Heart right ventricle (tissue), 16 donors: ENCODE results near the gene COG5. TPM values are rescaled to one million over a fixed set of nuclear protein-coding genes. Genes with fewer than 3 reads are reported as not detected.

Experiments used
- ATAC-seq, 8 donors: fragments of 200-7000 bp; cut with Tn5 transposase; one replicate each; pipeline ENCODE4 v1.9.1; 2020; ENCODE audit warnings: mild to moderate bottlenecking in 8 of 8, moderate library complexity in 8 of 8, moderate number of reproducible peaks in 1 of 8
- DNase-seq, 2 donors: peaks; one replicate each; pipeline ENCODE4 v3.0.0-alpha.2; 2020
- H3K27ac ChIP-seq, 10 donors: fragments of 200-600 bp; sonication (generic) in 2 of 10; one replicate each; pipeline versions ENCODE4 v1.5.0 to v1.8.0; 2020 to 2022; ENCODE audit warnings: mild to moderate bottlenecking in 3 of 10
- H3K27me3 ChIP-seq, 7 donors: fragments of 200-600 bp; one replicate each; pipeline ENCODE4 v1.8.0; 2021 to 2022; ENCODE audit warnings: mild to moderate bottlenecking in 2 of 7
- H3K36me3 ChIP-seq, 9 donors: fragments of 200-600 bp; sonication (generic) in 1 of 9; one replicate each; pipeline versions ENCODE4 v1.5.0 to v1.8.0; 2020 to 2022; ENCODE audit warnings: mild to moderate bottlenecking in 2 of 9
- H3K4me1 ChIP-seq, 9 donors: fragments of 200-600 bp; sonication (generic) in 1 of 9; one replicate each; pipeline versions ENCODE4 v1.5.0 to v1.8.0; 2020 to 2022; ENCODE audit warnings: mild to moderate bottlenecking in 4 of 9
- H3K4me3 ChIP-seq, 10 donors: fragments of 200-600 bp; sonication (generic) in 2 of 10; one replicate each; pipeline versions ENCODE4 v1.5.0 to v1.8.0; 2020 to 2022; ENCODE audit warnings: mild to moderate bottlenecking in 7 of 10, moderate library complexity in 2 of 10
- H3K9me3 ChIP-seq, 11 donors: fragments of 200-600 bp in 10 of 11; sonication (generic) in 2 of 11; one replicate each; pipeline versions ENCODE4 v1.5.0 to v1.8.0; 2013 to 2022; ENCODE audit warnings: mild to moderate bottlenecking in 2 of 11, control low read depth in 1 of 11, moderate library complexity in 1 of 11
- CTCF ChIP-seq, 9 donors: fragments of 200-600 bp; sonication (generic) in 2 of 9; IDR thresholded peaks; one replicate each; pipeline versions ENCODE4 v1.5.0 to v1.8.0; 2021 to 2022; ENCODE audit warnings: antibody characterized with exemption in 9 of 9, mild to moderate bottlenecking in 5 of 9, moderate library complexity in 1 of 9
- WGBS, 2 donors: extraction: QIAGEN DNeasy Blood & Tissue Kit; methylation state at CpG; one replicate each; pipeline ENCODE4 v1.1.7; 2013; ENCODE audit warnings: inconsistent platforms in 1 of 2; 5-methylcytosine and 5-hydroxymethylcytosine counted together
- intact Hi-C, 10 donors: fragments of 100-400 bp; cut with DNase I; formaldehyde crosslinking; loops; one replicate each; pipeline versions ENCODE4 v1.11.1 to v1.14.2; 2022
- polyA plus RNA-seq, 2 donors: library from polyadenylated mRNA; stranded (reverse); fragments of 200-250 nt; gene quantifications; one replicate each; pipeline ENCODE4 v1.2.3, GENCODE V29; 2013
- total RNA-seq, 10 donors: library from RNA; stranded (reverse); fragmentation: NEBNext Ultra II Directional in 3 of 10; extraction: Animal tissue kit (Norgen Biotek cat#: 25700) in 3 of 10; gene quantifications; one replicate each; pipeline versions ENCODE4 v1.2.1 to v1.2.4, GENCODE V29; 2021 to 2023
- donor health status: Arrhythmogenic right ventricular cardiomyopathy.
- donor health status: ischemic (EF 13 %, LVEDD 7.1; RV severe dilation, severe dysfunction).
- donor health status: healthy with polysubstance abuse.
- donor health status: DM: no; HTN: yes; CAD: no.
- donor health status: DM: no; HTN: no; CAD: no.
- donor health status: ischemic (EF 25% LVEDD 6.9; RV normal size, moderate dysfunction).
- donor health status: ischemic (EF 25% LVEDD 5.7; RV mildly dilated, moderate dysfunction).
- donor health status: healthy.
- donor health status: DM: yes; HTN: yes; CAD: no.
- donor health status: Ischemic cardiomyopathy.
- donor health status: ischemic (EF 35%, LVEDD 5.7; RV mildly dilated, moderate dysfunction).
- donor health status: nonischemic (EF 11% LVEDD 7.7; RV severe dilation, severe dysfunction).
- donor health status: DM: yes; HTN: yes; CAD: no.
- donor health status: PGD.
- donor health status: ischemic (EF 29% LVEDD 5.4; RV normal size, mild dysfunction).
- donor health status: nonischemic (EF 23%, LVEDD 6.1; RV moderate dilation, normal function).

The COG5 gene
- total and polyA plus RNA-seq, 12 donors: 8.4 to 65.8 (median 52.2) TPM

- intact Hi-C loops: no loop called here
- TF ChIP-seq CTCF (IDR thresholded peaks at IDR 0.05): no peak
- WGBS, 2 donors: 97 to 98% methylated on average over 8 of the region's 8 CpGs
- DNase-seq (no peak), ATAC-seq (no peak)
- peaks cover 0 to 6% (median 0%) of the 10 kb centered on the region in 11 donors for H3K9me3 ChIP-seq
- H3K36me3 ChIP-seq: no peaks in the 10 kb centered on the region
- H3K27me3 ChIP-seq: no peaks in the 10 kb centered on the region
- H3K27ac ChIP-seq: no peak overlapping the region
- H3K4me1 ChIP-seq: peaks cover 0 to 20% (median 16%) of the 10 kb centered on the region in 9 donors
- no peak overlapping the region for H3K4me3 ChIP-seq
These were observed 175.1 kb downstream of the COG5 start for GRCh38 chr7:107388604-107389003.

GRCh38 chr7:107387573-107388219 lies 176.0 kb downstream of the COG5 start:
- Histone ChIP-seq H3K4me1 (peaks cover 0 to 24% (median 16%) of the 10 kb centered on the region in 9 donors), H3K36me3 (no peaks in the 10 kb centered on the region), H3K27me3 (no peaks in the 10 kb centered on the region), H3K27ac (peak overlapping the region in 5 of 10 donors; percentile 17 to 38 (median 19)), H3K4me3 (no peak overlapping the region), H3K9me3 (peaks cover 0 to 6% (median 0%) of the 10 kb centered on the region in 11 donors)
- intact Hi-C loops: no loop called here
- TF ChIP-seq CTCF (IDR thresholded peaks at IDR 0.05): no peak
- DNase-seq (no peak), ATAC-seq (no peak)
- 58 to 74% methylated on average over 6 of the region's 6 CpGs for WGBS, 2 donors

GRCh38 chr7:107387128-107387527 lies 176.6 kb downstream of the COG5 start:
- H3K4me3 ChIP-seq: no peak overlapping the region
- peak in 4 of 9 donors; percentile 8 to 18 (median 14) for TF ChIP-seq CTCF (IDR thresholded peaks at IDR 0.05)
- peak; percentile 36 to 58 for DNase-seq
- peak; percentile 76 to 90 (median 87) for ATAC-seq
- intact Hi-C loops: no loop called here
- peak overlapping the region in 4 of 10 donors; percentile 19 to 38 (median 28) for H3K27ac ChIP-seq
- H3K9me3 ChIP-seq: peaks cover 0 to 6% (median 0%) of the 10 kb centered on the region in 11 donors
- WGBS, 2 donors: 37 to 40% methylated on average over 6 of the region's 6 CpGs
- peaks cover 0 to 24% (median 16%) of the 10 kb centered on the region in 9 donors for H3K4me1 ChIP-seq
- no peaks in the 10 kb centered on the region for H3K36me3 ChIP-seq
- no peaks in the 10 kb centered on the region for H3K27me3 ChIP-seq

- Histone ChIP-seq H3K4me1 (peaks cover 0 to 24% (median 16%) of the 10 kb centered on the region in 9 donors), H3K27me3 (no peaks in the 10 kb centered on the region), H3K4me3 (no peak overlapping the region), H3K27ac (peak overlapping the region in 3 of 10 donors; percentile 19 to 38 (median 37)), H3K9me3 (peaks cover 0 to 6% (median 0%) of the 10 kb centered on the region in 11 donors), H3K36me3 (no peaks in the 10 kb centered on the region)
- TF ChIP-seq CTCF (IDR thresholded peaks at IDR 0.05): no peak
- WGBS, 2 donors: 66 to 71% methylated on average over 4 of the region's 4 CpGs
- DNase-seq (no peak), ATAC-seq (no peak)
- intact Hi-C loops: no loop called here
These were observed 177.1 kb downstream of the COG5 start for GRCh38 chr7:107386548-107387102.
